GM12892 (cell line): ENCODE data around the gene NBEA.

Experiments
- POLR2AphosphoS5 ChIP-seq: IDR thresholded peaks from 2 replicates; pipeline ENCODE4 v1.6.1; 2011; ENCODE audit warnings: low read depth, low read length, control low read depth
- TAF1 ChIP-seq: IDR thresholded peaks from 2 replicates; pipeline ENCODE4 v1.6.1; 2011; ENCODE audit warnings: low read depth, mild to moderate bottlenecking, control low read depth, low read length, borderline replicate concordance

DNA sequence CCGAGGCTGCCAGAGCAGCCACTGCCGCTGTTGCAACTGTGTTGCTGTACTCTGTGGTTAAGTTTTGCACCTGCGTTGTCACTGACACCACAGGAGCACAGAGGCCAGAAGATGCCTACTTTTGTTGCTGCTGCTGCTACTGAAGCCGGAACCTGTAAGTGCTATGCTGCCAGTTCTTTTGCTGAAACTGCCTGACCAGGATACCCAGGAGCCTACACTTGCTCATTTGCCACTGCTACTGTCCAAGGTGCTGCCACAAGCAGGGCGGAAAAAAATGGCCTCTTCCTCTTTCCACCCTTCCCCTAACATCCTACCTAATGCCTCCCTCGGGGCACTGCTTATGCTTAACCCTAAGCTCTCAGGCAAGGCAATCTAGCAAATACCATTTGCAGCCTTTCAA, 29.0 kb upstream of the NBEA start:
- no peak for TF ChIP-seq POLR2AphosphoS5
- TF ChIP-seq TAF1 = no peak
